Tibial nerve (tissue), 4 donors: ENCODE data around the gene WAS. TPM values are rescaled to one million over a fixed set of nuclear protein-coding genes. Genes with fewer than 3 reads are reported as not detected.

ENCODE experiments used
- DNase-seq, 2 donors: peaks; one replicate each; pipeline ENCODE4 v3.0.0-alpha.2; 2019; ENCODE audit warnings: low spot score in 2 of 2
- H3K27ac ChIP-seq, 4 donors: fragments of 200-600 bp; sonication (generic) in 3 of 4; one replicate each; pipeline ENCODE4 v1.5.1; 2017 to 2019; ENCODE audit warnings: mild to moderate bottlenecking in 1 of 4
- H3K27me3 ChIP-seq, 2 donors: fragments of 200-600 bp; sonication (generic) in 1 of 2; one replicate each; pipeline versions ENCODE4 v1.5.1 to v1.6.0; 2017 to 2019
- H3K36me3 ChIP-seq, 3 donors: fragments of 200-600 bp; sonication (generic); one replicate each; pipeline ENCODE4 v1.5.1; 2018 to 2019
- H3K4me1 ChIP-seq, 4 donors: fragments of 200-600 bp; sonication (generic) in 3 of 4; one replicate each; pipeline ENCODE4 v1.5.1; 2017 to 2019
- H3K4me3 ChIP-seq, 4 donors: fragments of 200-600 bp; sonication (generic) in 3 of 4; one replicate each; pipeline ENCODE4 v1.5.1; 2017 to 2019; ENCODE audit warnings: mild to moderate bottlenecking in 1 of 4, moderate library complexity in 1 of 4
- H3K9me3 ChIP-seq, 4 donors: fragments of 200-600 bp; sonication (generic) in 3 of 4; one replicate each; pipeline ENCODE4 v1.5.1; 2017 to 2019
- EP300 ChIP-seq, 2 donors: sonication (generic); formaldehyde crosslinking; IDR thresholded peaks; one replicate each; pipeline ENCODE4 v1.6.1; 2017; ENCODE audit warnings: antibody characterized with exemption in 2 of 2, mild to moderate bottlenecking in 1 of 2
- POLR2A ChIP-seq, 2 donors: fragments of 450-650 bp; IDR thresholded peaks; one replicate each; pipeline ENCODE4 v1.6.1; 2017; ENCODE audit warnings: antibody characterized with exemption in 2 of 2, mild to moderate bottlenecking in 2 of 2, moderate library complexity in 2 of 2
- WGBS, 2 donors: methylation state at CpG; one replicate each; pipeline ENCODE4 v1.1.5; 2018; 5-methylcytosine and 5-hydroxymethylcytosine counted together
- total RNA-seq, 4 donors: library from RNA; depleted of rRNA; stranded (reverse); fragments of >200 nt; gene quantifications; one replicate each; pipeline ENCODE4 v1.1.0, GENCODE V29; 2016
- TF ChIP-seq, protein P1 (sequence below), 5 experiments: fragments of 200-600 bp in 3 of 5; fragments of 450-650 bp in 2 of 5; sonication (generic) in 3 of 5; IDR thresholded peaks; one replicate each; pipeline ENCODE4 v1.5.1; 2016 to 2019; ENCODE audit warnings: antibody characterized with exemption in 5 of 5, mild to moderate bottlenecking in 3 of 5, moderate library complexity in 2 of 5

WAS gene
- total RNA-seq, 4 donors from 2014 or later = 3.1 to 32.7 (median 9.8) TPM

- TF ChIP-seq, protein P1, sequence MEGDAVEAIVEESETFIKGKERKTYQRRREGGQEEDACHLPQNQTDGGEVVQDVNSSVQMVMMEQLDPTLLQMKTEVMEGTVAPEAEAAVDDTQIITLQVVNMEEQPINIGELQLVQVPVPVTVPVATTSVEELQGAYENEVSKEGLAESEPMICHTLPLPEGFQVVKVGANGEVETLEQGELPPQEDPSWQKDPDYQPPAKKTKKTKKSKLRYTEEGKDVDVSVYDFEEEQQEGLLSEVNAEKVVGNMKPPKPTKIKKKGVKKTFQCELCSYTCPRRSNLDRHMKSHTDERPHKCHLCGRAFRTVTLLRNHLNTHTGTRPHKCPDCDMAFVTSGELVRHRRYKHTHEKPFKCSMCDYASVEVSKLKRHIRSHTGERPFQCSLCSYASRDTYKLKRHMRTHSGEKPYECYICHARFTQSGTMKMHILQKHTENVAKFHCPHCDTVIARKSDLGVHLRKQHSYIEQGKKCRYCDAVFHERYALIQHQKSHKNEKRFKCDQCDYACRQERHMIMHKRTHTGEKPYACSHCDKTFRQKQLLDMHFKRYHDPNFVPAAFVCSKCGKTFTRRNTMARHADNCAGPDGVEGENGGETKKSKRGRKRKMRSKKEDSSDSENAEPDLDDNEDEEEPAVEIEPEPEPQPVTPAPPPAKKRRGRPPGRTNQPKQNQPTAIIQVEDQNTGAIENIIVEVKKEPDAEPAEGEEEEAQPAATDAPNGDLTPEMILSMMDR (IDR thresholded peaks at IDR 0.05) = no peak
- TF ChIP-seq EP300 (IDR thresholded peaks at IDR 0.05) (no peak), POLR2A (IDR thresholded peaks at IDR 0.05) (no peak)
- Histone ChIP-seq H3K4me1 (no peaks in the 10 kb centered on the region), H3K4me3 (no peak overlapping the region), H3K27ac (no peak overlapping the region), H3K27me3 (no peaks in the 10 kb centered on the region), H3K36me3 (peaks cover 0 to 20% (median 0%) of the 10 kb centered on the region in 3 donors), H3K9me3 (no peaks in the 10 kb centered on the region)
- WGBS, 2 donors = 70 to 85% methylated on average over 5 to 9 of the region's 9 CpGs
- DNase-seq = no peak
Measured at GRCh38 chrX:48711162-48711928, 27.7 kb downstream of the WAS start.

DNA sequence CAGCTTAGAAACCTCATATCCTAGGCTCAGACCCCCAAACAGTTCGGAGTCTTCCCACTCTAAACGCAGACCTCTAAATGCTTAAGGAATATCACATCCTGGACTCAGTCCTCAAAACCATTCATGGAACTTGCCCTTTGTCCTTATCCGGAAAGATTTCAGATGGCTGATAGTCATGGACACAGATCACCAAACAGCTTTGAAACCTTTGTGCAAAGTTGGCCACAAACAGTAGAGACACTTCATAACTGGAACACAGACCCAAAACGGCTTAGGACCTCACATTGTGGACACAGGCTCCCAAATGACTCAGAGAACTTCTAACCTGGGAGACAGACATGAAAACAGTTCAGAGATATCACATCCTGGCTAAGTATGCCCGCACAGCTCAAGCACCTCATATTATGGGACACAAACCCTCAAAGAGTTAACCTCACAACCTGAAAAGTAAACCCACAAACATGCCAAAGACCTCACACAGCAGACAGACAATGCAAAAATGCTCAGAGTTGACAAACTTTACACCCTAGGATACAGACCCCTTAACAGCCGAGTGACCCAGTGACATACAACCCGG is 28.4 kb downstream of the WAS start:
- Histone ChIP-seq H3K36me3 (peaks cover 0 to 13% (median 0%) of the 10 kb centered on the region in 3 donors), H3K27ac (no peak overlapping the region), H3K4me1 (no peaks in the 10 kb centered on the region), H3K9me3 (no peaks in the 10 kb centered on the region), H3K4me3 (no peak overlapping the region), H3K27me3 (no peaks in the 10 kb centered on the region)
- WGBS, 2 donors = 74 to 80% methylated on average over 6 to 7 of the region's 7 CpGs
- no peak for DNase-seq
- TF ChIP-seq POLR2A (IDR thresholded peaks at IDR 0.05) = no peak
- TF ChIP-seq, protein P1 (IDR thresholded peaks at IDR 0.05) = no peak
- TF ChIP-seq EP300 (IDR thresholded peaks at IDR 0.05) = no peak

DNA sequence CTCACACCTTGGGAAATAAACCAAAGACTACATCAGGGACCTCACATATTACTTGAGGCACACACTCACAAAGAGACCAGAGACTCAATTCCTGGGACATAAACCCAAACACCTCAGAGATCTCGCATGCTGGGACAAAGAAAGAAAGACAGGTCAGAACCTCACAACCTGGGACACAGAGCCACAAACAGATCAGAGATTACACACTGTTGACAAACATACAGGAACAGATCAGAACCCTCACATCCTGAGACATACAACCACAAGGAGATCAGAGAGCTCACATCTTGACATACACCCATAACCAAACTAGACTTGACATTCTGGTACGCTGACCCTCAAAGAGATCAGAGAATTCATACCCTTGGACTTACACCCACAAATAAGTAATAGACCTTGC is 30.2 kb downstream of the WAS start:
- Histone ChIP-seq H3K4me1 (no peaks in the 10 kb centered on the region), H3K9me3 (no peaks in the 10 kb centered on the region), H3K36me3 (no peaks in the 10 kb centered on the region), H3K4me3 (no peak overlapping the region), H3K27me3 (no peaks in the 10 kb centered on the region), H3K27ac (no peak overlapping the region)
- TF ChIP-seq, protein P1 (IDR thresholded peaks at IDR 0.05) = no peak
- TF ChIP-seq POLR2A (IDR thresholded peaks at IDR 0.05) (no peak), EP300 (IDR thresholded peaks at IDR 0.05) (no peak)
- WGBS, 2 donors = 67 to 77% methylated on average over 1 to 2 of the region's 2 CpGs
- no peak for DNase-seq

DNA sequence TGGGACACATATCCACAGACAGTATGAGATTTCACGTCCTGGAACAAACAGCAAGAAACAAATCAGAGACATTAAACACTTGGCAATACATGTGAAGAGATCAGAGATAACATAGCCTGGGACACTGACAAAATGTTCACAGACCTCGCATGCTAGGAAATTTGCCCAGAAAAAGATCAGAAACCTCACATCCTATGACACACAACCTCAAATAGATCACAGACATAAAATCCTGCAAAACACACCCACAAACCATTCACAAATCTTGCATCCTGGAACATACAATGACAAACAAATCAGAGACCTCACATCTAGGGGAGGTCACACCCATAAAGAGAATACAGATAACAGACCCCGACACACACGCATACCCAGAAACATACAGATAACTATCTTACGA is 31.0 kb downstream of the WAS start:
- Histone ChIP-seq H3K9me3 (no peaks in the 10 kb centered on the region), H3K4me3 (no peak overlapping the region), H3K4me1 (no peaks in the 10 kb centered on the region), H3K27ac (no peak overlapping the region), H3K36me3 (no peaks in the 10 kb centered on the region), H3K27me3 (no peaks in the 10 kb centered on the region)
- DNase-seq = no peak
- 66 to 81% methylated on average over 5 of the region's 5 CpGs for WGBS, 2 donors
- TF ChIP-seq POLR2A (IDR thresholded peaks at IDR 0.05) (no peak), EP300 (IDR thresholded peaks at IDR 0.05) (no peak)
- TF ChIP-seq, protein P1 (IDR thresholded peaks at IDR 0.05) = no peak

- TF ChIP-seq POLR2A (IDR thresholded peaks at IDR 0.05) (no peak), EP300 (IDR thresholded peaks at IDR 0.05) (no peak)
- TF ChIP-seq, protein P1 (IDR thresholded peaks at IDR 0.05) = no peak
- no peak overlapping the region for H3K4me3 ChIP-seq
- H3K27me3 ChIP-seq = no peaks in the 10 kb centered on the region
- 62 to 66% methylated on average over 2 of the region's 2 CpGs for WGBS, 2 donors
- no peak overlapping the region for H3K27ac ChIP-seq
- H3K36me3 ChIP-seq = no peaks in the 10 kb centered on the region
- no peaks in the 10 kb centered on the region for H3K9me3 ChIP-seq
- DNase-seq = no peak
- H3K4me1 ChIP-seq = no peaks in the 10 kb centered on the region
Measured at GRCh38 chrX:48715072-48715471, 31.5 kb downstream of the WAS start.
